Middle frontal gyrus (tissue), 1 donor: ENCODE data around the gene NXPH1.
"Not testable (repeated sequence)": the region's sequence is repeated elsewhere in the genome, so short reads cannot be mapped to it uniquely, and the experiment has no call there.

Experiments
- DNase-seq: peaks from one replicate; pipeline ENCODE4 v3.0.0-alpha.2; 2015; ENCODE audit warnings: low spot score; ENCODE audit errors: extremely low spot score

The NXPH1 gene

DNA sequence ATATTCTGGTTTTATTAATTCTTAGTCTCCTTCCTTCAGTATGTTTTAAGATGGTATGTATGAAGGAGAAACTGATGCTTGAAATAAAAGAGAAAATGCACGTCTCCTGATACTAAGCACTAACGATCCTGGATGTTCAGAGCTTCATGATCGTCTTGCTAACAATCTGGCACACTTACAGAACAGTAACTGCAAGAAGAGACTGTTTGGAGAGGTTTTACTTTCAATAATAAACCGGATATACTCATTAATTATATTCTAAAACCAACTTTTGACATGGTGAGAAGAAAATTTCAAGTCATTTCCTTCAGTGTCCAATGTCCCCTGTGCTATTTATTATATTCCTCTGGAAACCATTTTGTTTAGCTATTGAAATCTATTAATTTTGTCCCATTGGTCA lies 251.0 kb downstream of the NXPH1 start:
- no peak for DNase-seq

DNA sequence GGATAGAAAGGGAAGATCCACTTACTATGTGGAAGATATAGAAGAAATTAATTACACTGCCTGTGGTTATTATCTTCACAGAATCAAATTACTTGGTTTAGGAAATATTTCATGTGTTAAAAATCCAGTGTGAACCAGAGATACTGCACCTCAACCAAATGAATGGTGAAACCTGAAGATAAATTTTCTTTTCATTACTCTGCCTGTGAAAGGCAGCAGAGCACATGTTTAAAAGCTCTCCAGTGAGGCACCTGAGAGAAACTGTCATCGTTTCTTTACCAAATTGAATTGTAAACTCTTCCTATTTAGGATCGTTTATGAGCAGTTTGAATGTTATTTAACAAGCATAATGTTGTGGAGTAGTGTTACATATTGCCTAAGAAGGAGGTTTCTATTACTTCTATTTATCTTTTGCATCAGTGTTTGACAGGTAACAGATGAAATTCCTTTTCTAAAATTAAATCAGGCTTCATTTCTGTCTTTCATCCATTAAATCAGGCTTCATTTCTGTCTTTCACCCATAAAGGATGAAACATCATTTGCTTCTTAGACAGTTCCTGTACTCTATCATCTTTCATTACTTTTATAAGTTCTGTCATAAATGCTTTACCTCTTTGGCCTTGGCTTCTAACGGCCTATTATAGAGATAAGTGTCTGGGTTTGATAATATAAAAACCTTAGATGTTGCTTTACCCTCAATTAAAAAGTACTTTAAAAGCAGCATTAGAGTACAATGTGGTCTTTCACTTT lies 266.6 kb downstream of the NXPH1 start:
- no peak for DNase-seq

DNA sequence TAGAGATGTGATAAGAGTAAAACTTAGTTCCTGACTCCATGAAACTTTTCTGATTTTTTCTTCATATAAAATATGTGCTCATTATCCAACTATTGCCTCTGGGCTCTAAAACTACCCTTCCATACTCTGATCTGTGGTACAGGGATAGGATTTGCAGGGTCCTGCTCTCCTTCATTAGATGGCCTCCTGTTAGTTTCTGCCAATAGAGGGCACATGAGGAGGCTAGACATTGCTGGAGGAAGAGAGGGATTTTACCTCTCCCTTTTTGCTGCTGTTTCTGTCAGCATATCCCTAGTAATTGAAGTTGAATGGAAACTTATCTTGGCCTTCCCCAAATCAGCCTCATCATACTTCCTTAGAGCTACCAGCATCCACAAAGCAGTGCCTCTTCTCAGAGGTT lies 269.4 kb downstream of the NXPH1 start:
- no peak for DNase-seq

DNA sequence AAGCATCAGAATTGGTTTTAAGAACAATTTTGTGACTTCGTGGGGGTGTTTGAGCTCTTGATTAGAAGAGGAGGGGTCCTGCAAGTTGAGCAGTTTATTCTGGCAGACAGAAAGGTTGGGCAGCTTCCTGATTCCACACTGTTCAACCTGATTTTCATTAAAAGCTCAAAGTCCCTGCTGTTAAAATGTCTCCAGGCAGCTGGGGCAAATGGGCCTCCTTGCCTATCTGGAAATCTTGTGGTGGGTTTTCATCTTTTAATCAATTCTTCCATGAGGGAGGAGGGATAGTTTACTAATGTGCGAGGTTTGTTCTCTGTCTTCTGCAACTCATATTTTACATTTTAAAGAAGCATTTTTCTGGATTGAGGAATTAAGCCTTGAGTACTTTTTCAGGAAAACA lies 276.7 kb downstream of the NXPH1 start:
- no peak for DNase-seq

DNA sequence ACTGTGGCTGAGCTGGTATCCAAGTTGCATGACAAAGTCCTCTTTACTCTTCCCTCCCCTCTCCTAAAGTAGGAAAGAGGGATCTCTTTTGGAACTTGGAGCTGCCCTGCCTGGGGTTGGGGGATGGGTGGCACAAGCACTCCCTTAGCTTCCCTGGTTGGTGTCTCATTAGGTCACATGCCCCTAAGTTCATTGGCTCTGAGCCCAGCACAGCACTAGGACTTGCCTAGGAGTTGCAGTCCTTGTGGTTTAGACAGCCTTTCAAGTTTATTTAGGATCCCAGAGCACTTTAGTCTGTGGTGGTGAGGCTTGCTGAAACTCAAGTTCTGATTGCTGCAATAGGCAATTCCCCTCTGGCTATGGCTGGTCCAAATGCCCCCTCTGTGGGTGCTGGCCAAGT lies 281.4 kb downstream of the NXPH1 start:
- DNase-seq = no peak

DNA sequence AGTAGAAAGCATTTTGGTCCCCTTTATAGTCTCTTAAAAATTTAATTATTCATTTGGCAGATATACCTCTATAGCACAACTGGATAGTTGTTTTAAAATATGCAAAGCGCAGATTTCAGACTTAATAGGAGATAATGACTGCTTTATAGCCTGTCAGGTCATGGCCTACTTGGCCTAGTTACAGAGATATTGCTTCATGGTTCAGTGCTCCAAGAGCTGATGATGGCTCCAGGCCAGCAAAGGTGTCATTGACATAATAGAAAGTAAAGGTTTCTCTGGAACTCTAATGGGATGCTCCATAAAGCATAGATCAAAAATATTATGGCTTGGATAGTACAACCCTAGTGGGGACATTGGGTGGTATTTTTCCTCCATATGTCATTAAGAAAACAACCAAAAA lies 285.7 kb downstream of the NXPH1 start:
- no peak for DNase-seq

DNA sequence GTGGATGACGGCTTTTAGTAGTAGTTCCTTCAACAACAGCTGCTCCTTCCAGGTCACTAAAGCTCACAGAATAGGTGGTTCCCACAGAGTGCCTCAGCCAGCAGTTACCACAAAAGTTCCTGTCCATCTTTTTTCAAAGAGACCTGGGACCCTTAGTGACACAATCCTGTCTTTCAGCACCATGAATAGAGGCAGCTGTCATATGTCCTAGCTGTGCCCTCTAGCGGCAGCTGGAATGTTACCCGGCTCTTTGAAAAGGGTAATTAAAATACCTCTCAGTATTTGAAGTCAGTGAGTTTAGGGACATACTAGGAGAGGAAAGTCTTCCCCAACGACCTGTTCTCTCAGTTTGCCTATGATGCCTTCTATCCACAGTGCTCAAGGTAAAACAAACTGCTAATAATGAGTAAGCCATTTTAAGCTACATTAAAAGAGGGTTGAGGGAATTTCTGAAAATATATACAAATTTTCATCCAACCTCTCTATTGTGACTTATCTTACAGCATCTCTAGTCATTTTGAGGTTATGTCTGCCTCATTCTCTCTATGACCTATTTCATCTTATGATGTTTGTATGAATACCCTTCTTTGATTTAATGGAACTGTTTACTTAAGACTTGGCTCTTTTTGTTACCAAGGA lies 290.8 kb downstream of the NXPH1 start:
- DNase-seq = no peak

DNA sequence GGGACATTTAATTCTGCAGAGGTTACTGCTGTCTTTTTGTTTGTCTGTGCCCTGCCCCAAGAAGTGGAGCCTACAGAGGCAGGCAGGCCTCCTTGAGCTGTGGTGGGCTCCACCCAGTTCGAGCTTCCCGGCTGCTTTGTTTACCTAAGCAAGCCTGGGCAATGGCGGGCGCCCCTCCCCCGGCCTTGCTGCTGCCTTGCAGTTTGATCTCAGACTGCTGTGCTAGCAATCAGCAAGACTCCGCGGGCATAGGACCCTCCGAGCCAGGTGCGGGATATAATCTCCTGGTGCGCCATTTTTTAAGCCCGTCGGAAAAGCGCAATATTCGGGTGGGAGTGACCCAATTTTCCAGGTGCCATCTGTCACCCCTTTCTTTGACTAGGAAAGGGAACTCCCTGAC lies 298.3 kb downstream of the NXPH1 start:
- not testable (repeated sequence) for DNase-seq

DNA sequence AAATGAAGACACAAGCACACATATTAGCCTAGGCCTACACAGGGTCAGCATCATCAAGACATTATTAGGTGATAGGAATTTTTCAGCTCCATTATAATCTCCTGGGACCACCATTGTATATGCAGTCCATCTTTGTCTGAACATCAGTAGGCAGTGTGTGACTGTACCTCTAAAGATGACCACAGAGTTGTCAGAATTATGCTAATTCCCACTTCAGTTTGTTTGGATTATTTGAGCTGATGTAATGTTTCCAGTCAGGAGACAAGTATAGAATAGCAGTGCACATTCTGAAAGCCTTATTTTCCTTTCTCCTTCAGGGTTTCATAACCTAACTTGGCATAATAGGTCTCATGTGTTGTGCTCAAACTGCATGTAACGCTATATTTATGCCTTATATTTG lies 306.4 kb downstream of the NXPH1 start:
- DNase-seq = no peak

DNA sequence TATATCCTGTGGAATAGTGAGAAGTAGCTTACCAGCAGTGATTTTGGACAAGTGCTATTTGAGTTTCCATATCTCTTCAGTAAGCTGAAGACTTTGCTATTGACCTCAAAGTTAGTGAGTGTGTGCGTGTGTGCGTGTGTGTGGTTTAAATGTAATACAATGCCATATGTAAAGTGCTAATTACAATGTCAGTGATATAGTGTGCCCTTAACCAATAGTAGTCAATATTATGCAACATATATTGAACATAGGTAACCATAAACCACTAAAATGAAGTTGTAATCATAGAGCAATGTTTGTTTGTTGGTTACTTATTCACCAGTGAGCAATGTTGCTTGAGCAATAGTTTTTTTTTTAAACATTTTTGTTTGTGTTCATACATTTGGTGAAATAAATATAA lies 309.4 kb downstream of the NXPH1 start:
- no peak for DNase-seq

DNA sequence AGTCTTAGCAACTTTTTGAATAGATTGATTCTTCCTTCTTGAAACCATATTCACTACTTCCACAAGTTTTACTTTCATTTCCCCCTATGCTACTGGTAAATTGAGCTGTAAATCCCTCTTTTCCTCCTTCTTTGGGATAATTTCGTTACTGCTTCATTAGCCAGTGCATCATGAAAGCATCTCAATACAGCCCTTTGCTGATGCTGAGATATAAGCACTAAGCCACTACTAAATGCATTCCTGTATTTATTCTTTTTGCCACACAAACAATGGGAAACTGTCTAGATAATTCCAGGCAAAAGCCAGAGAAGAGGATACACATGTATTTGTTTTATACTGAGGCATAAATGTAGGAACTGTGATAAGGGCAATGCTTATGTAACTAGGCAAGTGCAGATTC lies 313.9 kb downstream of the NXPH1 start:
- no peak for DNase-seq

DNA sequence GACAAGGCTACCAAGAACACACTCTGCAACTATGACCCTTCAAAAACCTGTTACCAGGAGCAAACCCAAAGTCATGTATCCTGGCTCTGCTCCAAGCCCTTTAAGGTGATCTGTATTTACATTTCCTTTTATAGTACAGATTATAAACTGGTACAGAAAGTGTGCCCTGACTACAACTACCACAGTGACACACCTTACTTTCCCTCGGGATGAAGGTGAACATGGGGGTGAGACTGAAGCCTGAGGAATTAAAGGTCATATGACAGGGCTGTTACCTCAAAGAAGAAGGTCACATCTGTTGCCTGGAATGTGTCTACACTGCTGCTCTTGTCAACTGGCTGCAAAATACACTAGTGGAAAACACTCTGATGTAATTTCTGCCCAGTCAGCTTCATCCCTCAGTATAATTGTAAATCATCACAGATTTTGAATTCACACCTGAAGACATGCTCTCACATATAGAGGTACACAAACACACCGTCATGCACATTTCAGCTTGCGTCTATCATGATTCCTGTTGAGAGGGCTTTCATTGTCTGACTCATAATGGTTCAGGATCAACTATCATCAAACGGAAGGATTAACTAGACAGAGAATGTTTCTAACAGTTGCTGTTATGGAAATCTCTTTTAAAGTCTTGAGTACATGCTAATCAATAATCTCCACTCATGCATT lies 318.3 kb downstream of the NXPH1 start:
- no peak for DNase-seq

DNA sequence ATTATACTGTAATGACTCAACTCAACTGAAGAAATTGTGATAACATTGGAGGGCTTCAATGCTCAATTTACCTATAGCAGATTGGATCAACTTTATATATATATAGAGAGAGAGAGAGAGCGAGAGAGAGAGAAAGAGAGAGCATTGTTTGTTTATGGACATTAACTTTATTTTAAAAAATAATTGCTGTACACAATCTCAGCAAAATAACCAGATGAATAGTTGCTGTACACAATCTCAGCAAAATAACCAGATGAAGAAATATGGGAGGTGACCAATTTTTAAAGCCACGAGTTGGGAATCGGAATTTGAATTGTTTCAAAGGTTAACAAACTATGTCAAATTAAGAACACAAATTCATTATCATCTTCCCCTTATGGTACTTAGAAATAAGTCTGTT lies 319.9 kb downstream of the NXPH1 start:
- DNase-seq = no peak

DNA sequence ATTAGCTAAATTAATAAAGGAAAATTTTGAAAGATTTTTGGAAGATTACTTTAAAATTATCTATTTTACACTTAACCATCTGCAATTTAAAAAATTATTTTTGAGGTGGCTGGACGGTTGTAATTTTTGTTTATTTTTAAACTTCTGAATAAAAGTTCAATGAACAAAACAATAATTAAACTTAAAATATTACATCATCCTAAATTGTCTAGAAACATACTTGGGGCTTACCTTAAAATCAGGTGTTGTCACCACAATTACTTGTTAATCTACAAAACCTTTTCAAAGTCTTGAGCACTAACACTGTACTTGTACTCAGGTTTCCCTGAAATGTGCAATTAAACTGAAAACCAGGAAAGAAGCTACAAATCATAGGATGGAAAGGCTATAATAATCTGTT lies 328.3 kb downstream of the NXPH1 start:
- DNase-seq = no peak

DNA sequence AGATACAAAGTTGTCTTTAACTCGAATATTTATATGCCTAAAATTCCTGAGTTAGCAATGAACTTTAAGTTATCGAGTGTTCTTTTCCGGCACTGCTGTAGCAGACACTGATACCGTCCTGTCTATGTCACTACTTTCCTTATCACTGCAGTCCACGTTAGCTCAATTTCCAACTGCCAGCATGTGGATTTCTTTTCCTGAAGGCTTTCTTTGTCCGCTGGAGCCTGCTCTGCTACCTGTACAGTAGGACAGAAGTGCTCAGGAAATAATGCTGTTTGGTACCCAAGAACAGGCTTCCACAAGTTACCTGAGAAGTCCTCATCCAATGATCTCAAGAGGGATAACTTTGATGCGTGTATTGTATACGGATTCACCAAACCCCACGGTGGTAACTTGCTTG lies 329.4 kb downstream of the NXPH1 start:
- DNase-seq = no peak

DNA sequence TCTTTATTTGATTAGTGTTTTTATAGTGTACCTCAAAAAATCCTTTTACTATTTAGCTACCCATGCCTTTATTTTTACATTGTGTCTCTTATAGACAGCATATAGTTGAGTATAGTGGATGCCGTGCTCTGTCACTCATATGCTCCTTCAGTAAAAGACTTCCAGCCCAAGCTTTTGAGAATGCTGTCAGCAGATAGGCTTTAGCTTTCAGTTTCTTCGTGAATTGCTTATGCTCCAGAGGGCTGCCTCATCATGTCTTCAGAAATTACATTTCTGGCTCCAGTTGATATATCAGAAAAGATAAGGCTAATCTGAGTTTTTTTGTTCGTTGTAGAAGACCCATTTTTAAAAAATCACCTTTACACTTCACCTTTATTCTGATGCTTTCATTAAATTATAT lies 332.0 kb downstream of the NXPH1 start:
- no peak for DNase-seq

DNA sequence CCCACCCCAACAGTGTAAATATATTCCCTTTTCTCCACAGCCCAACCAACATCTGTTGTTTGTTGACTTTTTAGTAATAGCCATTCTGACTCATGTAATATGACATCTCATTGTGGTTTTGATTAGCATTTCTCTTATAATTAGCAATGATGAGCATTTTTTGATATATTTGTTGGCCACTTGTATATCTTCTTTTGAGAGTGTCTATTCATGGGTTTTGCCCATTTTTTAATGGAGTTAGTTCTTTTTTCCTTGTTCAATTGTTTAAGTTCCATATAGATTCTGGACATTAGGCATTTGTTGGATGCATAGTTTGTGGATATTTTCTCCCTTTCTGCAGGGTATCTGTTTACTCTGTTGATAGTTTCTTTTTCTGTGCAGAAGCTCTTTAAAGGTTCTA lies 340.1 kb downstream of the NXPH1 start:
- no peak for DNase-seq

DNA sequence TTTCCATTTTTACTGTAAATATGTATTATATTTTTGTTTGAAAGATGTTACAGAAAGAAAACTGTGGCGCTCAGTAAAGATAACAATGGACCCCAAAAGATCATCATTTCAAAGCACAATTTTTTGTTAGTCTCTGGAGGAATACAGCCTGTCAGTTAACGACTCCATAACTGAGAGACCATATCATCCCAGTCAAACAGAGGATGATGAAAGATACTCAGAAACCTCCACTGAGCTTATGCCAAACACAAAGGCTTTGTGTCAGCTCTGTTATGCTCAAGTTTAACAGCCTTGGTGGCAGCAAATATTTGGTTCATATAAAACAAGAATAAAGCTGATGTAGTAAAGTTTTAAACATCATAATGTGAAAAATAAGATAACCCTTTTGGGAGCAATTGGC lies 345.1 kb downstream of the NXPH1 start:
- DNase-seq = no peak

DNA sequence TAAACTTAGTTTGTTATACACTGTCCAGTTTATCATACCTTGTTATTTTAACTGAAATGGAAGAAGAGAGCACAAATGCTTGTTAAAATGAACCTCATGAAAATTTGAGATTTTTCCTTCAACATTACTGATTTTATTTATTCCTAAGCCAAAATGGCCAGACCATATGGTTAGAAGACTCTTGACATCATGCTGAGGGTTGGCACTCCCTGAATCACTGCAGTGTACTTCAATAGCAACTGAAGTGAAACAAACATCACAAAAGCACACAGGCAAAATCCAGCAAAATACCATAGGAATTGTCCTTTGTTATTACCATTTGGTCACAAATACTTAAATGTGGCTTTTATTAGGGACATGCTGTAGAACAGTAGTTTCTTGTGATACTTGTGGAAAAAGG lies 347.8 kb downstream of the NXPH1 start:
- no peak for DNase-seq

DNA sequence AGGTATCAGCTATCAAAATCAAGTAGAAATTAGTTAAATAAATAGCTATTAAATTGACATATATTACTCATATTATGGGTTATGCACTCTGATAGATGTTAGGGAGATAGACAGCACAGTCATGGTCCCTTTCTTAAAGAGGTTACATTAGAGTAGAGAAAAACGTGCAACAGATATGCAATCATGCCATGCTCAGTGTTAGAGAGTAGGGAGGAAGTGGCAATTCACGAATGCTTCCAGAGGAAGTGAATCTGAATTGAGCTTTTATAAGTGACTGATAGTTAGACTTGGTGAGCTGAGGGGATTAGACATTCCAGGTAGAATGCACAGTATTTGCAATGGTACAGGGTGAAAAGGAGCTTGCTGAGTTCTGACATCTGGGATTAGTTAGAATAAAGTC lies 349.8 kb downstream of the NXPH1 start:
- no peak for DNase-seq

DNA sequence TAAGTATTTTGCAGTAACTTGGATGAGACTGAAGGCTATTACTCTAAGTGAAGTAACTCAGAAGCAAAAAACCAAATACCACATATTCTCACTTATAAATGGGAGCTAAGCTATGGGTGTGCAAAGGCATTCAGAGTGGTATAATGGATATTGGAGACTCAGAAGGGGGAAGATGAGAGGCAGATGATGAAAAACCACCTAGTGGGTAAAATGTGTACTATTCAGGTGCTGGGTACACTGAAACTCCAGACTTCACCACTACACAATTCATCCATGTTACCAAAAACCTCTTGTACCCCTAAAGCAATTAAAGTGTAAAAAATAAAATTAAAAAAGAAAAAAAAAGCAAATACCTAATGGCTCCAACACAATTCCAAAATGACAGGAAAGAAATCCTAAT lies 351.7 kb downstream of the NXPH1 start:
- no peak for DNase-seq

DNA sequence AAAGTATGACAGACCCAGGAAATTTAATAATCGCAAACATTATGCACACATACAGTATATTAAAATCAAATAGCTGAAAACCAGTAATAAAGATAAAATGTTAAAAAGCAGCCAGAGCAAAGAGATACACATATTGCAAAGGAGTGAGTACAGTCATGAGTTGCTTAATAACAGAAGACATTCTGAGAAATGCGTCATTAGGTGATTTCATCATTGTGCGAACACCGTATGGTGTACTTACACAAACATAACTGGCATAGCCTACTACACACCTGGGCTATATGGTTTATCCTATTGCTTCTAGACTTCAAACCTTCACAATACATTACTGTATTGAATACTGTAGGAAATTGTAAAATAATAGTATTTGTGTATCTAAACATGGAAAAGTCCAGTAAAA lies 367.6 kb downstream of the NXPH1 start:
- no peak for DNase-seq
